ENCODE data around the gene TAF5. TPM values are rescaled to one million over a fixed set of nuclear protein-coding genes. Genes with fewer than 3 reads are reported as not detected.

TAF5 gene
- total and polyA plus RNA-seq, 2 of the 4 experiments (the other 2 are of a cell fraction), result 1.9 to 3.6 TPM

GRCh38 chr10:103413564-103413963 is 45.8 kb downstream of the TAF5 start:
- DNase-seq (no peak), ATAC-seq (ENCODE audit: low read depth) (no peak)
- TF ChIP-seq MAZ (IDR thresholded peaks at IDR 0.05; ENCODE audit: borderline replicate concordance, low read depth, low read length) (no peak), MAFK (IDR thresholded peaks at IDR 0.05; ENCODE audit: low read depth, low read length) (no peak)
- no peak overlapping the region for H2BK20ac ChIP-seq (ENCODE audit: low read depth, low read length)
- no peak overlapping the region for H3K4ac ChIP-seq (ENCODE audit: low read depth, low read length)
- H3K9me3 ChIP-seq (ENCODE audit: control insufficient read depth, insufficient read depth, low read length), result no peaks in the 10 kb centered on the region
- no peaks in the 10 kb centered on the region for H3K9me1 ChIP-seq (ENCODE audit: insufficient read depth, low read length)
- no CpG with 5 or more reads among the region's 2 CpGs for WGBS, 2 experiments (ENCODE audit: extremely low coverage in 2 of 2, insufficient read length in 1 of 2)
- no peak overlapping the region for H3K4me3 ChIP-seq (ENCODE audit: insufficient read depth, low read depth, low read length)
- no peaks in the 10 kb centered on the region for H3K4me1 ChIP-seq (ENCODE audit: control insufficient read depth, insufficient read depth, low read length)
- no peak overlapping the region for H2AK5ac ChIP-seq (ENCODE audit: low read depth, low read length)
- no peak overlapping the region for H3K23ac ChIP-seq (ENCODE audit: low read depth, low read length)
- in situ Hi-C loops (cut with MboI; ENCODE audit: low sequenced_read_pairs) (no loop called here), dilution Hi-C loops (cut with HindIII; ENCODE audit: low sequenced_read_pairs, unreplicated experiment) (no loop called here), intact Hi-C loops (cut with micrococcal nuclease) (no loop called here)
- H2AK9ac ChIP-seq (replicated peaks; ENCODE audit: low read depth, low read length, poor library complexity), result no peak overlapping the region
- no peak overlapping the region for H2AFZ ChIP-seq (replicated peaks; ENCODE audit: low read length, poor library complexity)
- no TSS peak for BruUV-seq (replicated peaks)
- H3K4me2 ChIP-seq (ENCODE audit: low read depth, low read length), result no peak overlapping the region
- no peak overlapping the region for H2BK120ac ChIP-seq (ENCODE audit: low read depth, low read length)
- H3K36me3 ChIP-seq (ENCODE audit: control insufficient read depth, insufficient read depth, low read length), result peaks cover 58% of the 10 kb centered on the region
- peaks cover 5 to 9% of the 10 kb centered on the region in 2 experiments; a peak in 1 of 4 replicates for H3K79me1 ChIP-seq (ENCODE audit: low read depth in 1 of 2, low read length in 2 of 2)
- H2BK15ac ChIP-seq (ENCODE audit: low read depth, low read length), result no peak overlapping the region
- H3K56ac ChIP-seq (ENCODE audit: extremely low read depth, insufficient read depth, low read length), result no peak overlapping the region
- no peak overlapping the region for H4K5ac ChIP-seq (ENCODE audit: low read depth, low read length)
- H4K91ac ChIP-seq (ENCODE audit: insufficient read depth, low read depth, low read length), result no peak overlapping the region
- no peak overlapping the region for H3K9ac ChIP-seq (ENCODE audit: low read depth, low read length)
- POLR2A ChIA-PET (ENCODE audit: unreplicated experiment), result no interaction called here
- H3K27ac ChIP-seq (ENCODE audit: insufficient read depth, low read length), result no peak overlapping the region
- CTCF ChIA-PET, result no interaction called here
- no peaks in the 10 kb centered on the region for H3K27me3 ChIP-seq (ENCODE audit: control insufficient read depth, insufficient read depth, low read length)
- no peak overlapping the region for H3K14ac ChIP-seq (replicated peaks; ENCODE audit: low read depth, low read length)
- no peaks in the 10 kb centered on the region for H4K20me1 ChIP-seq (ENCODE audit: insufficient read depth, low read length)
- H4K8ac ChIP-seq (ENCODE audit: low read depth in 2 of 2, low read length in 2 of 2), result no peak overlapping the region
- H3K18ac ChIP-seq (ENCODE audit: low read depth, low read length), result no peak overlapping the region
- H2BK5ac ChIP-seq (ENCODE audit: low read depth, low read length, poor library complexity, severe bottlenecking), result no peak overlapping the region

Measured in IMR-90 (cell line).